Femur (tissue), 1 donor: ENCODE results near the gene ACTR1A.

Experiments
- DNase-seq: peaks from one replicate; pipeline ENCODE4 v3.0.0-alpha.2; 2017

Gene ACTR1A

GRCh38 chr10:102514487-102515311 lies 12.2 kb upstream of the ACTR1A start:
- DNase-seq, result no peak

GRCh38 chr10:102511583-102512274 lies 9.2 kb upstream of the ACTR1A start:
- DNase-seq, result peak; percentile 53

GRCh38 chr10:102509387-102509786 lies 6.9 kb upstream of the ACTR1A start:
- no peak for DNase-seq

- DNase-seq, result no peak
Observed at GRCh38 chr10:102508506-102508905, 6.0 kb upstream of the ACTR1A start.

- no peak for DNase-seq
Observed at GRCh38 chr10:102507521-102507920, 5.0 kb upstream of the ACTR1A start.

GRCh38 chr10:102505462-102506115 lies 3.1 kb upstream of the ACTR1A start:
- DNase-seq, result peak; percentile 36

GRCh38 chr10:102504976-102505300 lies 2.4 kb upstream of the ACTR1A start:
- DNase-seq, result peak; percentile 20

GRCh38 chr10:102504179-102504975 lies 1.9 kb upstream of the ACTR1A start:
- peak; percentile 64 for DNase-seq

- DNase-seq, result peak; percentile 98
Observed at GRCh38 chr10:102503264-102504178, 1.0 kb upstream of the ACTR1A start, which contains the start of gene SUFU. TSS of gene SUFU (plus strand) at chr10:102503972. CDS start at chr10:102504153, 181 bp downstream.

- DNase-seq, result peak; percentile 100
Observed at GRCh38 chr10:102502029-102502336, 529 bp downstream of the ACTR1A start.

GRCh38 chr10:102501201-102502028 lies 1.1 kb downstream of the ACTR1A start:
- DNase-seq, result no peak

GRCh38 chr10:102500686-102501085 lies 1.8 kb downstream of the ACTR1A start:
- DNase-seq, result peak; percentile 20

- DNase-seq, result no peak
Observed at GRCh38 chr10:102499356-102499755, 3.2 kb downstream of the ACTR1A start.

GRCh38 chr10:102497545-102497944 lies 5.0 kb downstream of the ACTR1A start:
- DNase-seq, result no peak

GRCh38 chr10:102493771-102494170 lies 8.7 kb downstream of the ACTR1A start:
- DNase-seq, result no peak

- DNase-seq, result no peak
Observed at GRCh38 chr10:102492983-102493382, 9.5 kb downstream of the ACTR1A start.

- no peak for DNase-seq
Observed at GRCh38 chr10:102492344-102492939, 10.1 kb downstream of the ACTR1A start.

GRCh38 chr10:102491136-102491535 lies 11.4 kb downstream of the ACTR1A start:
- no peak for DNase-seq

GRCh38 chr10:102485093-102485784 lies 17.3 kb downstream of the ACTR1A start:
- DNase-seq, result peak; percentile 53

- no peak for DNase-seq
Observed at GRCh38 chr10:102484021-102484420, 18.5 kb downstream of the ACTR1A start.
